GM18498 (cell line): Measurements from ENCODE around the gene AGXT.

Experiments
- ATAC-seq: cut with Tn5 transposase; IDR thresholded peaks from one replicate; pipeline ENCODE4 v1.9.1; 2021; ENCODE audit warnings: mild to moderate bottlenecking, moderate library complexity; ENCODE audit not compliant: unreplicated experiment

The AGXT gene

DNA sequence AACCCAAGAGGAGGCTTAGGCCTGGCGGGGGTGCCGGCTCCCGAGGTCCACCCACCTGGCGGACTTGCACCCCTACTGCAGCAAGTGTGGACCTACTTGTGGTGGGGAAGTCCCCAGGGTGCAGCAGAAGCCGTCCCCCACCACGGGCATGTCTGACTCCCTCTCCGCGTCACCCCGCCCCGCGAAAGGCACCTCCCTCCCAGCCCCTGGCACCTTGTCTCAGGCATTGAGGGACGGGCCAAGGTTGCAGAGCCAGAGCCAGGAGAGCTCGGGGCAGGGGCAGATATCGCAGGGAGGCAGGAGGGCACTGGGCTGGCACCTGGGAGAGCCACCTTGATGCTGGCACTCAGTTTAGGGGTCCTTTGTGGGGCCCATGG, 56.6 kb downstream of the AGXT start:
- no peak for ATAC-seq

DNA sequence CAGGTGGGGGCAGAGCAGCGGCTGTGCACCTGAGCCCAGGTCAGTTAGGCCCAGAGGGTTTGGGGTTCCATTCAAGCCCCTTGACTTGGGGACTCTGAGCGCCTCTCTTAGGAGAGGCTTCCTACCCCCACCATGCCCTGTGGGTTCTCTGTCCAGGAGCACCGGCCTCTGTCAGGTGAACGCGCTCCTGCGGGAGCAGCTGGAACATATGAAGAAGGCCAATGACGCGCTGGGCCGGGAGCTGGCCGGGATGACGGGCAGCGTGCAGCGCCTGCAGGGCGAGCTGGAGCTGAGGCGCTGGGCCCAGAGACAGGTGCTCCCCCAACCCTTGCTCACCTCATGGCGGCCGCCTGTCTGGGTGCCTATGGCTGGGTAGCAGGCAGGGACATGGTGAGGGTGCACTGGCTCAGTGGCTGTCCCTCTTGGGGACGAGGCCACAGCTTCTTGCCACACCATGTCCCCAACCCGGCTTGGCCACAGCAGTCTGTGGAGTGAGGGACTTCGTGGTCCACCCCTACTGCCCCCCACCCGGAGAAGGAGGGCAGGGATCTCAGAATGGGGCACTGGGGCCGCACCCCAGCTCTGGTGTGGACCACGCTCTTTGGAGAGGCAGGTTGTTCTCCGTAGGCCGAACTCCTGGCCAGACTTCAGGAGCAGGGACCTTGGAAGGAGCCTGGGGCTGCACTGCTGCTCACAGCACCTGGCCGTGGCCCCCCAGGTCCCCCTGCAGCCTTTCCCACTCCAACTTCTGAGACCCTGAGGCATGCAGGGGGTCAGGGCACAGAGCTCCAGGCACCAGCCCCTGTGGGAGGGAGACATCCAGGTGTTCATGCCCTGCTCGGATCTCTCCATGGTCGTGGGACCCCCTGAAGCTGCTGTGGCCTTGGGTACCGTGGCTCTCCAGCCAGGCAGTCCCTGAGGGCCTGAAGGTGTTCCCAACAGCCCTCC, 57.2 kb downstream of the AGXT start:
- ATAC-seq = no peak

DNA sequence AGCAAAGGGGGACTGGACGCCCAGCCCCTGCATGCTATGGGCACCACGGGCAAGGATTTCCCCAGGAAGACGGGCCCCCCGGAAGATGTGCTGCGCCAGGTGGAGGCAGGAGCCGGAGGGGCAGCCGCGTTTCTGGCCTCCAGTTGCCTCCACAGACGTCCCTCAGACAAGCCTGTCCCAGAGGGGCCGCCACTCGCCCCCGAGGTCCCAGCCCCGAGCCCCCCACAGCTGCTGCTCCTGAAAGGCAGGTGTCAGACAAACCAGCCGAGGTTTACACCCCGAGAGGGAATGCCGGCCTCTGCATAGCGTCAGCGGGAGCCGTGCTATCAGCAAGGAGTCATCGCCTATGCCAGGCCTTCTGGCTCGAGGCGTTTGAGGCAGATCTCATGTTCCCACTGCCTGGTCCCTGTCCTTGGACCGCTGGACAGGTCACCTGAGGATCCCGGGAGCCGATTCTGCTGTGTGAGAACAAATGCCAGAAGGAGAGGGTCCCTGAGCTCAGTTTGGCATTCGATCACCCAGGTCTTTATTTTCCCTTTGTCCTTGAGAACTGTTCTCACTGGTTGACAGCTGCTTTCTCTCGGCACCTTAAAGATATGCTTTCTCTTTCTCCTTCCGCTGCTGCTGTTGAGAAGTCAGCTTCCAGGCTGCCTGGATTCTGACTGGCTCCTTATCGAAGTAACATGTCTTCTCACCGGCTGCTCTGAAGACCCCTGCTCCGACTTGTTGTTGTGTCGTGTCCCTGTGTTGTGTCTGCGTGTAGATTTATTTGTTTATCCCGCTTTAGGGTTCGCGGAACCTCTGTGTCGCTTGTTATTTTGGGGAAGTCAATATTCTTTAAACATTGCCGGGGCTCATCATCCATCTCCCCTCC, 58.1 kb downstream of the AGXT start:
- no peak for ATAC-seq

GRCh38 chr2:240927390-240927781, 58.8 kb downstream of the AGXT start:
- ATAC-seq = no peak

GRCh38 chr2:240928476-240929363, 60.1 kb downstream of the AGXT start:
- ATAC-seq = no peak

GRCh38 chr2:240929364-240930095, 60.9 kb downstream of the AGXT start:
- no peak for ATAC-seq
